ENCODE data around the gene SORBS1.

- no peak for TF ChIP-seq CTCF (IDR thresholded peaks at IDR 0.05)
- no peak for TF ChIP-seq EZH2 (IDR thresholded peaks at IDR 0.05; ENCODE audit: borderline replicate concordance, insufficient read depth, low read depth, low read length, poor library complexity, severe bottlenecking)
Observed at GRCh38 chr10:95360122-95360714, 201.0 kb downstream of the SORBS1 start.
